Measurements from ENCODE around the gene PLP1. TPM values are rescaled to one million over a fixed set of nuclear protein-coding genes. Genes with fewer than 3 reads are reported as not detected.

Gene PLP1
- total RNA-seq, 1 experiment from 2014 or later: 3.4 TPM

DNA sequence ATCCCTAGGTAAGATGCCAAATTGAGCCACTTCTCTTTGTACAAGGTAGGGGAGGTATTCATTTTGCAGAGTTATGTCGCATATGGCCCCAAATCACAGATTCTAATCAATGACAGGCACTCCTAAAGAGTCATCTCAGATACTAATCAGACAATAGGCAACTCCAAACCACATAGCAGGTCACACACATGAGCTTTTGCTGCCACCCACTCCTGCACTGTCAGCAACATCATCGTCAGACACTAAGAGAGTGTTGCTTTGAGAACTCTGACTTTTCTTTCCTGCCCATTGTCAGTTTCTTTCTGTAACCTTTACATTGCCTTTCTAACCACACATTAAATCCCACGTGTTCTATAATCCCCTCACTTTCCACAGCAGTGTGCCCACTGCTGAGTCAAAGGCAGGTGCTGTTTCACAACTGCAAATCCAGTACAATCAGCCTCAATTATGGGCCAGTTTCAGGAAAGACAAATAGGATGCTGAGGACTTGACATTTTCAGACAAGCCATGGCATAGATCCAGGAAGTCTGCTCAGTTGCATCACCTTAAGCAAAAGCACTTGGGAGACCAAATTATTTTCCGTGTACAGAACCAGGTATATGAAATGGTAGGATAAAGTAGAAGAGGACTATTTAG, 42.4 kb upstream of the PLP1 start:
- Histone ChIP-seq H3K36me3 (ENCODE audit: control insufficient read depth, insufficient read depth, low read length) (no peaks in the 10 kb centered on the region), H3K27me3 (replicated peaks; ENCODE audit: control insufficient read depth, insufficient read depth, low read length) (no peaks in the 10 kb centered on the region), H3K4me3 (ENCODE audit: low read depth, low read length) (no peak overlapping the region), H3K4me1 (no peaks in the 10 kb centered on the region), H3K9me3 (no peaks in the 10 kb centered on the region)
- BruUV-seq (replicated peaks): no TSS peak
- Mint-ChIP-seq H3K27me3 (ENCODE audit: insufficient read depth, unreplicated experiment) (no peaks in the 10 kb centered on the region), H3K9me3 (ENCODE audit: unreplicated experiment) (peaks cover 6% of the 10 kb centered on the region), H3K4me3 (ENCODE audit: unreplicated experiment) (no peak overlapping the region), H3K27ac (ENCODE audit: unreplicated experiment) (no peak overlapping the region), H3K4me1 (ENCODE audit: low read depth, unreplicated experiment) (peaks cover 13% of the 10 kb centered on the region), H3K36me3 (ENCODE audit: insufficient read depth, unreplicated experiment) (peaks cover 5% of the 10 kb centered on the region)
- intact Hi-C loops (cut with micrococcal nuclease; ENCODE audit: unreplicated experiment): no loop called here
- CTCF ChIA-PET: no interaction called here
- TF ChIP-seq, protein P1, sequence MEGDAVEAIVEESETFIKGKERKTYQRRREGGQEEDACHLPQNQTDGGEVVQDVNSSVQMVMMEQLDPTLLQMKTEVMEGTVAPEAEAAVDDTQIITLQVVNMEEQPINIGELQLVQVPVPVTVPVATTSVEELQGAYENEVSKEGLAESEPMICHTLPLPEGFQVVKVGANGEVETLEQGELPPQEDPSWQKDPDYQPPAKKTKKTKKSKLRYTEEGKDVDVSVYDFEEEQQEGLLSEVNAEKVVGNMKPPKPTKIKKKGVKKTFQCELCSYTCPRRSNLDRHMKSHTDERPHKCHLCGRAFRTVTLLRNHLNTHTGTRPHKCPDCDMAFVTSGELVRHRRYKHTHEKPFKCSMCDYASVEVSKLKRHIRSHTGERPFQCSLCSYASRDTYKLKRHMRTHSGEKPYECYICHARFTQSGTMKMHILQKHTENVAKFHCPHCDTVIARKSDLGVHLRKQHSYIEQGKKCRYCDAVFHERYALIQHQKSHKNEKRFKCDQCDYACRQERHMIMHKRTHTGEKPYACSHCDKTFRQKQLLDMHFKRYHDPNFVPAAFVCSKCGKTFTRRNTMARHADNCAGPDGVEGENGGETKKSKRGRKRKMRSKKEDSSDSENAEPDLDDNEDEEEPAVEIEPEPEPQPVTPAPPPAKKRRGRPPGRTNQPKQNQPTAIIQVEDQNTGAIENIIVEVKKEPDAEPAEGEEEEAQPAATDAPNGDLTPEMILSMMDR (IDR thresholded peaks at IDR 0.05; ENCODE audit: insufficient read depth in 1 of 2, low read depth in 1 of 2, low read length in 1 of 2, severe bottlenecking in 1 of 2, unreplicated experiment in 1 of 2): no peak
- DNase-seq: no peak
- POLR2A ChIA-PET: no interaction called here

DNA sequence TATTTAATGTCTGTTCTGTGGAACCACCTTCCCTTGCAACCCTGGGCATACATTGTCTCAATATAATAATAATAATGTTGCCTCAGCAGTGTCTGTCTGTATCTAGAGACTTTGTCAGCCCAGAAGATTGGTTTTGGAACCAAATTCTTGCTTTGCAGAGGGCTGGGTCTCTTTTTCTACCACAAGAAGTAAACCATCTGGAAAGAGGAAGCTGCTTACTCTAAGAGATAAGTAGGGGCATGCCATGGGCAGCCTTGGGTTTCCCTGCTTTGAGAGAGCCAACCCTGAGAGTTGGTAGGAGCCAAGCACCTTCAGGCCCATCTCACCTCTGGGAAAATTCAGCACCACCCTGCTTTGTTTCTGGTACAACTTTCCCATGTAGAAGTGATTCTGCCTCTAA, 38.9 kb upstream of the PLP1 start:
- no peaks in the 10 kb centered on the region for H3K4me1 Mint-ChIP-seq (ENCODE audit: low read depth, unreplicated experiment)
- H3K9me3 ChIP-seq: no peaks in the 10 kb centered on the region
- peaks cover 6% of the 10 kb centered on the region for H3K9me3 Mint-ChIP-seq (ENCODE audit: unreplicated experiment)
- BruUV-seq (replicated peaks): no TSS peak
- H3K36me3 Mint-ChIP-seq (ENCODE audit: insufficient read depth, unreplicated experiment): no peaks in the 10 kb centered on the region
- TF ChIP-seq, protein P1 (IDR thresholded peaks at IDR 0.05; ENCODE audit: insufficient read depth in 1 of 2, low read depth in 1 of 2, low read length in 1 of 2, severe bottlenecking in 1 of 2, unreplicated experiment in 1 of 2): no peak
- H3K4me3 ChIP-seq (ENCODE audit: low read depth, low read length): no peak overlapping the region
- H3K27me3 Mint-ChIP-seq (ENCODE audit: insufficient read depth, unreplicated experiment): no peaks in the 10 kb centered on the region
- intact Hi-C loops (cut with micrococcal nuclease; ENCODE audit: unreplicated experiment): no loop called here
- POLR2A ChIA-PET: no interaction called here
- H3K4me1 ChIP-seq: no peaks in the 10 kb centered on the region
- H3K27ac Mint-ChIP-seq (ENCODE audit: unreplicated experiment): no peak overlapping the region
- no peak for DNase-seq
- no peak overlapping the region for H3K4me3 Mint-ChIP-seq (ENCODE audit: unreplicated experiment)
- H3K36me3 ChIP-seq (ENCODE audit: control insufficient read depth, insufficient read depth, low read length): no peaks in the 10 kb centered on the region
- CTCF ChIA-PET: no interaction called here
- no peaks in the 10 kb centered on the region for H3K27me3 ChIP-seq (replicated peaks; ENCODE audit: control insufficient read depth, insufficient read depth, low read length)

DNA sequence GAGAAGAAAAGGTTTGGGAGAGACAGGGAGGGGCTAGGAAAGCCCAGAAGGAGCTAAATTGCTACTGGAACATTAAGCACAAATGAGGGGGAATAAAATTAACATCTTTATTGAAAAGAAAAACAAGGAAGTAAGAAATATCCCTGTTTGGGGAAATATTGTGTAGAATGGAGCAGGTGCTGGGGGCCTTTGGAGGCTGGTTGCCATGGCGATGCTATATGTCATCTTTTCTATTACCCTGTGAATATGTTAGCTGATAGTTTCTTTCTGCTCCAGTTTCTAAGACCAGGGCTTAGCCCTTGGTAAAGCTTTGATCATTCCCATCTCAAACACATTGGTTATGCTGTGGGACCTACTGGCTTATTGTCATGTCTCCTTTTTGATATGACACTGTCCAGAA, 37.2 kb upstream of the PLP1 start:
- no peaks in the 10 kb centered on the region for H3K9me3 ChIP-seq
- H3K27me3 Mint-ChIP-seq (ENCODE audit: insufficient read depth, unreplicated experiment): no peaks in the 10 kb centered on the region
- H3K4me3 ChIP-seq (ENCODE audit: low read depth, low read length): no peak overlapping the region
- no TSS peak for BruUV-seq (replicated peaks)
- no peak overlapping the region for H3K4me3 Mint-ChIP-seq (ENCODE audit: unreplicated experiment)
- H3K36me3 Mint-ChIP-seq (ENCODE audit: insufficient read depth, unreplicated experiment): no peaks in the 10 kb centered on the region
- H3K36me3 ChIP-seq (ENCODE audit: control insufficient read depth, insufficient read depth, low read length): no peaks in the 10 kb centered on the region
- no peak for DNase-seq
- no peaks in the 10 kb centered on the region for H3K9me3 Mint-ChIP-seq (ENCODE audit: unreplicated experiment)
- no peaks in the 10 kb centered on the region for H3K4me1 Mint-ChIP-seq (ENCODE audit: low read depth, unreplicated experiment)
- no peaks in the 10 kb centered on the region for H3K4me1 ChIP-seq
- TF ChIP-seq, protein P1 (IDR thresholded peaks at IDR 0.05; ENCODE audit: insufficient read depth in 1 of 2, low read depth in 1 of 2, low read length in 1 of 2, severe bottlenecking in 1 of 2, unreplicated experiment in 1 of 2): no peak
- intact Hi-C loops (cut with micrococcal nuclease; ENCODE audit: unreplicated experiment): no loop called here
- CTCF ChIA-PET: no interaction called here
- H3K27ac Mint-ChIP-seq (ENCODE audit: unreplicated experiment): no peak overlapping the region
- POLR2A ChIA-PET: no interaction called here
- no peaks in the 10 kb centered on the region for H3K27me3 ChIP-seq (replicated peaks; ENCODE audit: control insufficient read depth, insufficient read depth, low read length)

All from Caco-2 (cell line).